ENCODE results near the gene IMP4.

GRCh38 chr2:130374587-130375290, 32.0 kb downstream of the IMP4 start:
- TF ChIP-seq CTCF (IDR thresholded peaks at IDR 0.05; ENCODE audit: extremely low read depth in 1 of 2, insufficient read depth in 1 of 2, low read depth in 1 of 2, low read length in 2 of 2), result no peak
- TF ChIP-seq POLR2A (IDR thresholded peaks at IDR 0.05; ENCODE audit: low read depth, low read length), result no peak
- TF ChIP-seq EZH2 (IDR thresholded peaks at IDR 0.05; ENCODE audit: borderline replicate concordance, low read depth, low read length, severe bottlenecking), result no peak
- no peak for TF ChIP-seq POLR2AphosphoS5 (IDR thresholded peaks at IDR 0.05; ENCODE audit: insufficient read depth, low read depth, low read length)
- no peak for TF ChIP-seq JUN (IDR thresholded peaks at IDR 0.05; ENCODE audit: borderline replicate concordance, insufficient read depth, insufficient read length, low read depth)
- TF ChIP-seq MYC (IDR thresholded peaks at IDR 0.05; ENCODE audit: low read depth, low read length), result no peak

Data from endothelial cell of umbilical vein (primary cell).